ENCODE data around the gene RGL1. TPM values are rescaled to one million over a fixed set of nuclear protein-coding genes. Genes with fewer than 3 reads are reported as not detected.

Gene RGL1
- total RNA-seq, 1 experiment from 2014 or later: 74.0 TPM

DNA sequence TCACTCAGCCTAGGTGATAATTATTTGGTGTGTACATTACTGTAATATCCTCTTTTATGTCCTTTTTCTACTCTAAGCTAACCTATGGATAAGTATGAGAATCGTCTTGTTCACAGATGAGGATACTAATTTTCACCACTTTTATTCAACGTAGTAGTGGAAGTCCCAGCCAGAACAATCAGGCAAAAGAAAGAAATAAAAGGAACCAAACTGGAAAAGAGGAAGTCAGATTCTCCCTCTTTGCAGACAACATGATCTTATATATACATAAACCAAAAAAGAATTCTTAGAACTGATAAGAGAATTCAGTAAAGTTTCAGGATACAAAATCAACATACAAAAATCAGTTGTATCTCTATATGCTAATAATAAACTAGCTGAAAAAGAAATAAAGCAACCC is 12.6 kb upstream of the RGL1 start:
- POLR2A ChIA-PET (ENCODE audit: low non-redundant PET): interaction anchor here (0.6 kb wide), 1 partner anchor 58 kb away, joined by 5 read pairs; no protein-coding TSS in a partner anchor
- H3K9me3 ChIP-seq (ENCODE audit: low read depth, low read length, poor library complexity, severe bottlenecking): peaks cover 14% of the 10 kb centered on the region
- intact Hi-C loops (cut with micrococcal nuclease; ENCODE audit: unreplicated experiment): no loop called here
- H3K36me3 ChIP-seq (ENCODE audit: insufficient read depth, low read length, poor library complexity, severe bottlenecking): no peaks in the 10 kb centered on the region
- no peak overlapping the region for H3K27ac ChIP-seq (ENCODE audit: low read depth, low read length, poor library complexity, severe bottlenecking)
- no peak overlapping the region for H3K4me3 ChIP-seq (ENCODE audit: low read depth, low read length, poor library complexity, severe bottlenecking)
- no TSS peak for BruUV-seq (replicated peaks)
- no peaks in the 10 kb centered on the region for H3K27me3 ChIP-seq (replicated peaks; ENCODE audit: insufficient read depth, low read depth, low read length, poor library complexity)
- TF ChIP-seq EZH2 (IDR thresholded peaks at IDR 0.05; ENCODE audit: borderline replicate concordance, low read depth, low read length, poor library complexity, severe bottlenecking): no peak
- TF ChIP-seq, protein P1, sequence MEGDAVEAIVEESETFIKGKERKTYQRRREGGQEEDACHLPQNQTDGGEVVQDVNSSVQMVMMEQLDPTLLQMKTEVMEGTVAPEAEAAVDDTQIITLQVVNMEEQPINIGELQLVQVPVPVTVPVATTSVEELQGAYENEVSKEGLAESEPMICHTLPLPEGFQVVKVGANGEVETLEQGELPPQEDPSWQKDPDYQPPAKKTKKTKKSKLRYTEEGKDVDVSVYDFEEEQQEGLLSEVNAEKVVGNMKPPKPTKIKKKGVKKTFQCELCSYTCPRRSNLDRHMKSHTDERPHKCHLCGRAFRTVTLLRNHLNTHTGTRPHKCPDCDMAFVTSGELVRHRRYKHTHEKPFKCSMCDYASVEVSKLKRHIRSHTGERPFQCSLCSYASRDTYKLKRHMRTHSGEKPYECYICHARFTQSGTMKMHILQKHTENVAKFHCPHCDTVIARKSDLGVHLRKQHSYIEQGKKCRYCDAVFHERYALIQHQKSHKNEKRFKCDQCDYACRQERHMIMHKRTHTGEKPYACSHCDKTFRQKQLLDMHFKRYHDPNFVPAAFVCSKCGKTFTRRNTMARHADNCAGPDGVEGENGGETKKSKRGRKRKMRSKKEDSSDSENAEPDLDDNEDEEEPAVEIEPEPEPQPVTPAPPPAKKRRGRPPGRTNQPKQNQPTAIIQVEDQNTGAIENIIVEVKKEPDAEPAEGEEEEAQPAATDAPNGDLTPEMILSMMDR (conservative IDR thresholded peaks at IDR 0.05; ENCODE audit: low read depth, low read length): no peak
- CTCF ChIA-PET: interaction anchor here (0.6 kb wide), 1 partner anchor 158 kb away, joined by 4 read pairs; no protein-coding TSS in a partner anchor
- no peaks in the 10 kb centered on the region for H3K4me1 ChIP-seq (ENCODE audit: insufficient read depth, low read length, poor library complexity, severe bottlenecking)
- DNase-seq (ENCODE audit: low spot score): no peak

DNA sequence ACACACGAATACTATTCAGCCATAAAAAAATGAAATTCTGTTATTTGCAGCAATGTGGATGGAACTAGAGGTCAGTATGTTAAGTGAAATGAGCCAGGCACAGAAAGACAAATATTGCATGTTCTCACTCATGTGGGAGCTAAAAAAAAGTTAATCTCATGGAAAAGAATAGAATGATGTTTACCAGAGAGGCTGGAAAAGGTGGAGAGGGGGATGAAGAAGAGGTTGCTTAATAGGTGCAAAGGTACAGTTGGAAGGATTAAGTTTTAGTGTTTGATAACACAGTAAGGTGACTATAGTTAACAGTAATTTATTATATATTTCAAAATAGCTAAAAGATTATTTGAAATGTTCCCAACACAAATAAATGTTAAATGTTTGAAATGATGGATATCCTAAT is 10.8 kb upstream of the RGL1 start:
- no TSS peak for BruUV-seq (replicated peaks)
- intact Hi-C loops (cut with micrococcal nuclease; ENCODE audit: unreplicated experiment): no loop called here
- Histone ChIP-seq H3K4me1 (ENCODE audit: insufficient read depth, low read length, poor library complexity, severe bottlenecking) (no peaks in the 10 kb centered on the region), H3K27ac (ENCODE audit: low read depth, low read length, poor library complexity, severe bottlenecking) (no peak overlapping the region), H3K36me3 (ENCODE audit: insufficient read depth, low read length, poor library complexity, severe bottlenecking) (no peaks in the 10 kb centered on the region), H3K4me3 (ENCODE audit: low read depth, low read length, poor library complexity, severe bottlenecking) (no peak overlapping the region), H3K27me3 (replicated peaks; ENCODE audit: insufficient read depth, low read depth, low read length, poor library complexity) (no peaks in the 10 kb centered on the region), H3K9me3 (ENCODE audit: low read depth, low read length, poor library complexity, severe bottlenecking) (peaks cover 14% of the 10 kb centered on the region)
- no peak for TF ChIP-seq EZH2 (IDR thresholded peaks at IDR 0.05; ENCODE audit: borderline replicate concordance, low read depth, low read length, poor library complexity, severe bottlenecking)
- TF ChIP-seq, protein P1 (conservative IDR thresholded peaks at IDR 0.05; ENCODE audit: low read depth, low read length): no peak
- POLR2A ChIA-PET (ENCODE audit: low non-redundant PET): no interaction called here
- CTCF ChIA-PET: no interaction called here
- DNase-seq (ENCODE audit: low spot score): no peak

DNA sequence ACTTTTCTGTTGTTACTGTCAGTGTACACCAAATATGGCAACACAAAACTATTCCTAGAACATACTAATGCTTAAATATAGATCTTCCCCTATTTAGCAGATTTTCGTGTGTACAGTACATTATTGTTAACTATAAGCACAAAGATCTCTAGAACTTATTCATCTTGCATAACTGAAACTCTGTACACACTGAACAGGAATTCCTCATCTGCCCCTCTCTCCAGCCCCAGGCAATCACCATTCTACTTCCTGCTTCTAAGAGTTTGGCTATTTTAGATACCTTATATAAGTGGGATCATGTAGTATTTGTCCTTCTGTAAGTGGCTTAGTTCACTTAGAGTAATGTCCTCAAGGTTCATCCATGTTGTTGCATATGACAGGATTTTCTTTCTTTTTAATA is 4.5 kb upstream of the RGL1 start:
- no peaks in the 10 kb centered on the region for H3K36me3 ChIP-seq (ENCODE audit: insufficient read depth, low read length, poor library complexity, severe bottlenecking)
- H3K27ac ChIP-seq (ENCODE audit: low read depth, low read length, poor library complexity, severe bottlenecking): no peak overlapping the region
- TF ChIP-seq EZH2 (IDR thresholded peaks at IDR 0.05; ENCODE audit: borderline replicate concordance, low read depth, low read length, poor library complexity, severe bottlenecking): no peak
- TF ChIP-seq, protein P1 (conservative IDR thresholded peaks at IDR 0.05; ENCODE audit: low read depth, low read length): no peak
- no peaks in the 10 kb centered on the region for H3K27me3 ChIP-seq (replicated peaks; ENCODE audit: insufficient read depth, low read depth, low read length, poor library complexity)
- no peak overlapping the region for H3K4me3 ChIP-seq (ENCODE audit: low read depth, low read length, poor library complexity, severe bottlenecking)
- H3K4me1 ChIP-seq (ENCODE audit: insufficient read depth, low read length, poor library complexity, severe bottlenecking): peaks cover 9% of the 10 kb centered on the region
- BruUV-seq (replicated peaks): no TSS peak
- H3K9me3 ChIP-seq (ENCODE audit: low read depth, low read length, poor library complexity, severe bottlenecking): peaks cover 13% of the 10 kb centered on the region
- CTCF ChIA-PET: no interaction called here
- POLR2A ChIA-PET (ENCODE audit: low non-redundant PET): no interaction called here
- no peak for DNase-seq (ENCODE audit: low spot score)
- intact Hi-C loops (cut with micrococcal nuclease; ENCODE audit: unreplicated experiment): no loop called here

Data from A673 (cell line).